ENCODE data around the gene SLC47A1.

- TF ChIP-seq EGR1 (IDR thresholded peaks at IDR 0.05; ENCODE audit: low read depth in 2 of 2) (no peak), GABPA (IDR thresholded peaks at IDR 0.05 in 1 of 2, conservative IDR thresholded peaks at IDR 0.05 in 1 of 2) (no peak), CTCF (IDR thresholded peaks at IDR 0.05; ENCODE audit: low read depth, low read length, missing input control) (no peak), REST (IDR thresholded peaks at IDR 0.05) (no peak), TAF1 (conservative IDR thresholded peaks at IDR 0.05) (no peak), NR2F2 (IDR thresholded peaks at IDR 0.05) (no peak), HNF4G (IDR thresholded peaks at IDR 0.05) (no peak), RAD21 (IDR thresholded peaks at IDR 0.05) (no peak), YY1 (IDR thresholded peaks at IDR 0.05) (no peak)
Measured at GRCh38 chr17:19568016-19568350, 34.3 kb downstream of the SLC47A1 start.
